Activated naive CD4-positive, alpha-beta T cell treated with anti-CD3 and anti-CD28 coated beads, Interleukin-2, amount 10 ng/mL, durations not matched to agents 7 days and 5 days (primary cell): ENCODE data around the gene SPON1.

Source experiments
- CTCF ChIA-PET: fragments of 350-600 bp; sonication (Branson Sonifier 250); formaldehyde crosslinking; loops from one replicate; lab custom pipeline; 2021; ENCODE audit warnings: antibody characterized with exemption; lab: Charles Lee
- DNase-seq: peaks from one replicate; pipeline ENCODE4 v3.0.0-alpha.2; 2020
- H3K27ac Mint-ChIP-seq: one replicate; pipeline ENCODE4 v1.8.0; 2021; ENCODE audit warnings: mild to moderate bottlenecking, moderate library complexity, mixed read lengths
- H3K27me3 Mint-ChIP-seq: one replicate; pipeline ENCODE4 v1.8.0; 2021; ENCODE audit warnings: mild to moderate bottlenecking, mixed read lengths
- H3K36me3 Mint-ChIP-seq: one replicate; pipeline ENCODE4 v1.8.0; 2021; ENCODE audit warnings: mixed read lengths
- H3K4me1 Mint-ChIP-seq: one replicate; pipeline ENCODE4 v1.8.0; 2021; ENCODE audit warnings: mixed read lengths
- H3K4me3 Mint-ChIP-seq: one replicate; pipeline ENCODE4 v1.8.0; 2021; ENCODE audit warnings: mild to moderate bottlenecking, moderate library complexity, mixed read lengths
- H3K9me3 Mint-ChIP-seq: one replicate; pipeline ENCODE4 v1.8.0; 2021; ENCODE audit warnings: mixed read lengths

SPON1 gene

GRCh38 chr11:14300661-14301304 is 338.3 kb downstream of the SPON1 start:
- no peak overlapping the region for H3K4me3 Mint-ChIP-seq
- H3K27me3 Mint-ChIP-seq, result no peaks in the 10 kb centered on the region

GRCh38 chr11:14304601-14305000 is 342.1 kb downstream of the SPON1 start:
- Mint-ChIP-seq H3K36me3 (no peaks in the 10 kb centered on the region), H3K27me3 (no peaks in the 10 kb centered on the region), H3K9me3 (no peaks in the 10 kb centered on the region), H3K4me1 (peaks cover 20% of the 10 kb centered on the region), H3K4me3 (no peak overlapping the region), H3K27ac (no peak overlapping the region)
- DNase-seq, result no peak
- CTCF ChIA-PET, result interaction anchor here (0.7 to 7.1 kb wide), 8 partner anchors 8 to 602 kb away, joined by 3 to 109 read pairs (median 4); no protein-coding TSS in a partner anchor

More at GRCh38 chr11:14300661-14301304, 338.3 kb downstream of the SPON1 start:
- Mint-ChIP-seq H3K4me1 (peaks cover 16% of the 10 kb centered on the region), H3K9me3 (no peaks in the 10 kb centered on the region), H3K36me3 (peaks cover 3% of the 10 kb centered on the region), H3K27ac (no peak overlapping the region)
- CTCF ChIA-PET, result interaction anchor here (0.5 to 7.1 kb wide), 27 partner anchors 9 to 606 kb away, joined by 3 to 109 read pairs (median 4); no protein-coding TSS in a partner anchor
- DNase-seq, result peak; percentile 66

- Mint-ChIP-seq H3K4me3 (no peak overlapping the region), H3K27ac (no peak overlapping the region), H3K4me1 (peaks cover 20% of the 10 kb centered on the region), H3K36me3 (no peaks in the 10 kb centered on the region), H3K27me3 (no peaks in the 10 kb centered on the region), H3K9me3 (no peaks in the 10 kb centered on the region)
- CTCF ChIA-PET, result interaction anchor here (1.0 to 7.1 kb wide), 5 partner anchors 7 to 601 kb away, joined by 3 to 109 read pairs (median 20); no protein-coding TSS in a partner anchor
- no peak for DNase-seq
Measured at GRCh38 chr11:14305649-14306048, 343.1 kb downstream of the SPON1 start.

- H3K36me3 Mint-ChIP-seq, result no peaks in the 10 kb centered on the region
- no peak for DNase-seq
- CTCF ChIA-PET, result interaction anchor here (4.6 kb wide), 1 partner anchor 149 kb away, joined by 20 read pairs; no protein-coding TSS in a partner anchor
- H3K27me3 Mint-ChIP-seq, result no peaks in the 10 kb centered on the region
- no peak overlapping the region for H3K27ac Mint-ChIP-seq
- no peaks in the 10 kb centered on the region for H3K9me3 Mint-ChIP-seq
- peaks cover 20% of the 10 kb centered on the region for H3K4me1 Mint-ChIP-seq
- H3K4me3 Mint-ChIP-seq, result no peak overlapping the region
Measured at GRCh38 chr11:14306481-14306880, 344.0 kb downstream of the SPON1 start.

- no peak overlapping the region for H3K27ac Mint-ChIP-seq
- no peaks in the 10 kb centered on the region for H3K27me3 Mint-ChIP-seq
- H3K4me1 Mint-ChIP-seq, result peaks cover 26% of the 10 kb centered on the region
- H3K36me3 Mint-ChIP-seq, result no peaks in the 10 kb centered on the region
- H3K9me3 Mint-ChIP-seq, result no peaks in the 10 kb centered on the region
- H3K4me3 Mint-ChIP-seq, result no peak overlapping the region
- no peak for DNase-seq
- CTCF ChIA-PET, result interaction anchor here (0.6 to 4.6 kb wide), 24 partner anchors 9 to 537 kb away, joined by 3 to 20 read pairs (median 4); no protein-coding TSS in a partner anchor
Measured at GRCh38 chr11:14308114-14308896, 345.8 kb downstream of the SPON1 start.

GRCh38 chr11:14308897-14309387 is 346.4 kb downstream of the SPON1 start:
- no peaks in the 10 kb centered on the region for H3K9me3 Mint-ChIP-seq
- CTCF ChIA-PET, result interaction anchor here (0.7 to 4.6 kb wide), 18 partner anchors 11 to 538 kb away, joined by 3 to 20 read pairs (median 4); no protein-coding TSS in a partner anchor
- H3K36me3 Mint-ChIP-seq, result no peaks in the 10 kb centered on the region
- no peak for DNase-seq
- peaks cover 27% of the 10 kb centered on the region for H3K4me1 Mint-ChIP-seq
- H3K4me3 Mint-ChIP-seq, result no peak overlapping the region
- H3K27ac Mint-ChIP-seq, result no peak overlapping the region
- no peaks in the 10 kb centered on the region for H3K27me3 Mint-ChIP-seq

- Mint-ChIP-seq H3K4me1 (peaks cover 30% of the 10 kb centered on the region), H3K36me3 (no peaks in the 10 kb centered on the region), H3K27me3 (no peaks in the 10 kb centered on the region), H3K4me3 (no peak overlapping the region), H3K9me3 (no peaks in the 10 kb centered on the region), H3K27ac (no peak overlapping the region)
- CTCF ChIA-PET, result interaction anchor here (1.1 to 4.6 kb wide), 4 partner anchors 24 to 539 kb away, joined by 3 to 20 read pairs (median 4); no protein-coding TSS in a partner anchor
- no peak for DNase-seq
Measured at GRCh38 chr11:14309425-14310192, 347.1 kb downstream of the SPON1 start.

- Mint-ChIP-seq H3K36me3 (no peaks in the 10 kb centered on the region), H3K9me3 (no peaks in the 10 kb centered on the region), H3K27me3 (no peaks in the 10 kb centered on the region), H3K4me3 (no peak overlapping the region), H3K27ac (no peak overlapping the region), H3K4me1 (peaks cover 38% of the 10 kb centered on the region)
- DNase-seq, result no peak
- CTCF ChIA-PET, result interaction anchor here (0.8 to 1.2 kb wide), 3 partner anchors 8 to 109 kb away, joined by 3 read pairs; no protein-coding TSS in a partner anchor
Measured at GRCh38 chr11:14310679-14311078, 348.2 kb downstream of the SPON1 start.

GRCh38 chr11:14312736-14313438 is 350.4 kb downstream of the SPON1 start:
- no peaks in the 10 kb centered on the region for H3K27me3 Mint-ChIP-seq
- no peak overlapping the region for H3K27ac Mint-ChIP-seq
- no peak for DNase-seq
- no peak overlapping the region for H3K4me3 Mint-ChIP-seq
- CTCF ChIA-PET, result interaction anchor here (0.9 to 1.4 kb wide), 3 partner anchors 8 to 11 kb away, joined by 3 to 5 read pairs (median 3); no protein-coding TSS in a partner anchor
- peaks cover 44% of the 10 kb centered on the region for H3K4me1 Mint-ChIP-seq
- no peaks in the 10 kb centered on the region for H3K9me3 Mint-ChIP-seq
- peaks cover 6% of the 10 kb centered on the region for H3K36me3 Mint-ChIP-seq

- H3K4me1 Mint-ChIP-seq, result peaks cover 54% of the 10 kb centered on the region
- no peak overlapping the region for H3K4me3 Mint-ChIP-seq
- peaks cover 9% of the 10 kb centered on the region for H3K36me3 Mint-ChIP-seq
- CTCF ChIA-PET, result interaction anchor here (0.6 kb wide), 1 partner anchor 10 kb away, joined by 4 read pairs; no protein-coding TSS in a partner anchor
- H3K27me3 Mint-ChIP-seq, result no peaks in the 10 kb centered on the region
- no peak overlapping the region for H3K27ac Mint-ChIP-seq
- no peaks in the 10 kb centered on the region for H3K9me3 Mint-ChIP-seq
- DNase-seq, result no peak
Measured at GRCh38 chr11:14314127-14314526, 351.6 kb downstream of the SPON1 start.

- Mint-ChIP-seq H3K4me1 (peaks cover 61% of the 10 kb centered on the region), H3K27ac (no peak overlapping the region), H3K36me3 (peaks cover 10% of the 10 kb centered on the region), H3K27me3 (no peaks in the 10 kb centered on the region), H3K9me3 (no peaks in the 10 kb centered on the region), H3K4me3 (no peak overlapping the region)
- no peak for DNase-seq
- CTCF ChIA-PET, result no interaction called here
Measured at GRCh38 chr11:14315130-14315529, 352.6 kb downstream of the SPON1 start.
